Dendritic cell treated with granulocyte-macrophage colony-stimulating factor and Interleukin-4, amounts not matched to agents 40 ng/mL and 50 ng/mL, for 4 days (primary cell): ENCODE results near the gene CD8B.
"Not testable (repeated sequence)": the region's sequence is repeated elsewhere in the genome, so short reads cannot be mapped to it uniquely, and the experiment has no call there.

Experiments used
- H3K27ac Mint-ChIP-seq: one replicate; pipeline ENCODE4 v1.8.0; 2022; ENCODE audit warnings: mild to moderate bottlenecking, mixed read lengths
- H3K27me3 Mint-ChIP-seq: one replicate; pipeline ENCODE4 v1.8.0; 2022; ENCODE audit warnings: mild to moderate bottlenecking, mixed read lengths
- H3K36me3 Mint-ChIP-seq: one replicate; pipeline ENCODE4 v1.8.0; 2022; ENCODE audit warnings: low read depth, mixed read lengths
- H3K4me1 Mint-ChIP-seq: one replicate; pipeline ENCODE4 v1.8.0; 2022; ENCODE audit warnings: low read depth, mixed read lengths
- H3K4me3 Mint-ChIP-seq: one replicate; pipeline ENCODE4 v1.8.0; 2022; ENCODE audit warnings: mild to moderate bottlenecking, moderate library complexity, mixed read lengths
- H3K9me3 Mint-ChIP-seq: one replicate; pipeline ENCODE4 v1.8.0; 2022; ENCODE audit warnings: mixed read lengths
- intact Hi-C: fragments of 100-400 bp; cut with micrococcal nuclease; formaldehyde crosslinking; loops from one replicate; pipeline ENCODE4 v1.15.0; 2022

The CD8B gene

GRCh38 chr2:86861628-86862379 lies at the start of gene CD8B:
CD8B (minus strand) TSS chr2:86861886; CDS start chr2:86861865, 21 bp downstream.
- H3K36me3 Mint-ChIP-seq, H3K27ac Mint-ChIP-seq, H3K9me3 Mint-ChIP-seq, H3K4me1 Mint-ChIP-seq, intact Hi-C loops: not testable (repeated sequence)
- H3K4me3 Mint-ChIP-seq = peak within 1 kb of the TSS; percentile 40
- peaks cover 24% of the 10 kb centered on the region for H3K27me3 Mint-ChIP-seq

- H3K27ac Mint-ChIP-seq, H3K4me3 Mint-ChIP-seq, intact Hi-C loops, H3K27me3 Mint-ChIP-seq, H3K36me3 Mint-ChIP-seq, H3K9me3 Mint-ChIP-seq, H3K4me1 Mint-ChIP-seq: not testable (repeated sequence)
Measured at GRCh38 chr2:86905868-86906267, 44.2 kb upstream of the CD8B start.

GRCh38 chr2:86900687-86901086 lies 39.0 kb upstream of the CD8B start:
- H3K4me1 Mint-ChIP-seq, H3K36me3 Mint-ChIP-seq, intact Hi-C loops, H3K4me3 Mint-ChIP-seq, H3K27ac Mint-ChIP-seq, H3K9me3 Mint-ChIP-seq, H3K27me3 Mint-ChIP-seq: not testable (repeated sequence)

GRCh38 chr2:86886026-86886425 lies 24.3 kb upstream of the CD8B start:
- H3K9me3 Mint-ChIP-seq, H3K4me1 Mint-ChIP-seq, H3K27ac Mint-ChIP-seq, H3K36me3 Mint-ChIP-seq, H3K27me3 Mint-ChIP-seq, intact Hi-C loops, H3K4me3 Mint-ChIP-seq: not testable (repeated sequence)

GRCh38 chr2:86882865-86883264 lies 21.2 kb upstream of the CD8B start:
- H3K27me3 Mint-ChIP-seq, intact Hi-C loops, H3K4me3 Mint-ChIP-seq, H3K9me3 Mint-ChIP-seq, H3K36me3 Mint-ChIP-seq, H3K4me1 Mint-ChIP-seq, H3K27ac Mint-ChIP-seq: not testable (repeated sequence)

GRCh38 chr2:86882118-86882665 lies 20.5 kb upstream of the CD8B start:
- H3K27me3 Mint-ChIP-seq, H3K4me1 Mint-ChIP-seq, H3K9me3 Mint-ChIP-seq, H3K36me3 Mint-ChIP-seq, intact Hi-C loops, H3K4me3 Mint-ChIP-seq, H3K27ac Mint-ChIP-seq: not testable (repeated sequence)

GRCh38 chr2:86878986-86879385 lies 17.3 kb upstream of the CD8B start:
- intact Hi-C loops, H3K4me1 Mint-ChIP-seq, H3K27me3 Mint-ChIP-seq, H3K27ac Mint-ChIP-seq, H3K4me3 Mint-ChIP-seq, H3K36me3 Mint-ChIP-seq, H3K9me3 Mint-ChIP-seq: not testable (repeated sequence)

- not testable (repeated sequence) for H3K4me1 Mint-ChIP-seq
Measured at GRCh38 chr2:86870941-86871340, 9.3 kb upstream of the CD8B start.

GRCh38 chr2:86868895-86869468 lies 7.3 kb upstream of the CD8B start:
- H3K4me3 Mint-ChIP-seq, H3K36me3 Mint-ChIP-seq, intact Hi-C loops, H3K27me3 Mint-ChIP-seq, H3K9me3 Mint-ChIP-seq, H3K27ac Mint-ChIP-seq, H3K4me1 Mint-ChIP-seq: not testable (repeated sequence)

More at GRCh38 chr2:86870941-86871340, 9.3 kb upstream of the CD8B start:
- H3K36me3 Mint-ChIP-seq, H3K27me3 Mint-ChIP-seq, H3K27ac Mint-ChIP-seq, intact Hi-C loops, H3K9me3 Mint-ChIP-seq, H3K4me3 Mint-ChIP-seq: not testable (repeated sequence)

- H3K27ac Mint-ChIP-seq, H3K9me3 Mint-ChIP-seq, H3K36me3 Mint-ChIP-seq, intact Hi-C loops, H3K4me1 Mint-ChIP-seq, H3K4me3 Mint-ChIP-seq: not testable (repeated sequence)
- H3K27me3 Mint-ChIP-seq = peaks cover 24% of the 10 kb centered on the region
Measured at GRCh38 chr2:86862380-86862703, 656 bp upstream of the CD8B start.

- peaks cover 24% of the 10 kb centered on the region for H3K27me3 Mint-ChIP-seq
- H3K27ac Mint-ChIP-seq, H3K4me1 Mint-ChIP-seq, H3K9me3 Mint-ChIP-seq, intact Hi-C loops, H3K36me3 Mint-ChIP-seq: not testable (repeated sequence)
- peak overlapping the region; percentile 40 for H3K4me3 Mint-ChIP-seq
Measured at GRCh38 chr2:86861175-86861574, 511 bp downstream of the CD8B start.

GRCh38 chr2:86860573-86860972 lies 1.1 kb downstream of the CD8B start:
- H3K27ac Mint-ChIP-seq, H3K4me3 Mint-ChIP-seq, H3K9me3 Mint-ChIP-seq, H3K4me1 Mint-ChIP-seq, intact Hi-C loops, H3K36me3 Mint-ChIP-seq: not testable (repeated sequence)
- peaks cover 24% of the 10 kb centered on the region for H3K27me3 Mint-ChIP-seq

- H3K4me1 Mint-ChIP-seq, H3K9me3 Mint-ChIP-seq, H3K36me3 Mint-ChIP-seq, H3K4me3 Mint-ChIP-seq, intact Hi-C loops, H3K27ac Mint-ChIP-seq: not testable (repeated sequence)
- peaks cover 20% of the 10 kb centered on the region for H3K27me3 Mint-ChIP-seq
Measured at GRCh38 chr2:86857688-86858087, 4.0 kb downstream of the CD8B start.

GRCh38 chr2:86856498-86856897 lies 5.2 kb downstream of the CD8B start:
- intact Hi-C loops, H3K9me3 Mint-ChIP-seq, H3K36me3 Mint-ChIP-seq, H3K4me3 Mint-ChIP-seq, H3K27ac Mint-ChIP-seq, H3K4me1 Mint-ChIP-seq: not testable (repeated sequence)
- H3K27me3 Mint-ChIP-seq = peaks cover 12% of the 10 kb centered on the region

- H3K27me3 Mint-ChIP-seq, intact Hi-C loops, H3K9me3 Mint-ChIP-seq, H3K36me3 Mint-ChIP-seq, H3K4me3 Mint-ChIP-seq, H3K4me1 Mint-ChIP-seq, H3K27ac Mint-ChIP-seq: not testable (repeated sequence)
Measured at GRCh38 chr2:86855981-86856380, 5.7 kb downstream of the CD8B start.
